GM19351 (cell line): ENCODE measurements around the gene FARP2.
"Not testable (repeated sequence)": the region's sequence is repeated elsewhere in the genome, so short reads cannot be mapped to it uniquely, and the experiment has no call there.

Experiments used
- ATAC-seq: cut with Tn5 transposase; IDR thresholded peaks from one replicate; pipeline ENCODE4 v1.9.1; 2021; ENCODE audit warnings: mild to moderate bottlenecking, moderate library complexity; ENCODE audit not compliant: unreplicated experiment

FARP2 gene

DNA sequence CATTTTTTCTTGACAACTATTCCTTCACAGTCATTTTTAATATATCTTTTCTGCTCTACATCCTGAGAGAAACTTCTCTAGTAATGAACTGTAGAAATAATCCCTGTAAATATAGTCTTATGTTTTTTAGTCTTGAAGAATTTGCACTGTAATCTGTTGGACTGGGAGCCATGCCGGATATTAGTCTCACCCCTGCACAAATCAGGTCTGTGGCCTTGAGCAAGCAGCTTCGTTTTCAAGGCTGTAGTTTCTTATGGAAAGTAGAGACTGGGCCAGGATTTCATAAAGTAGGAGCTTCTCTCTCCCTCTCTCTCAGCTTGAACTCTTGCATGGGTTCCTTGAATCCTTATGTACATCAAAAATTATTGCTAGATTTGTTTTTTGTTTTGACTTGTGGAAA lies 8.7 kb downstream of the FARP2 start:
- ATAC-seq = no peak

DNA sequence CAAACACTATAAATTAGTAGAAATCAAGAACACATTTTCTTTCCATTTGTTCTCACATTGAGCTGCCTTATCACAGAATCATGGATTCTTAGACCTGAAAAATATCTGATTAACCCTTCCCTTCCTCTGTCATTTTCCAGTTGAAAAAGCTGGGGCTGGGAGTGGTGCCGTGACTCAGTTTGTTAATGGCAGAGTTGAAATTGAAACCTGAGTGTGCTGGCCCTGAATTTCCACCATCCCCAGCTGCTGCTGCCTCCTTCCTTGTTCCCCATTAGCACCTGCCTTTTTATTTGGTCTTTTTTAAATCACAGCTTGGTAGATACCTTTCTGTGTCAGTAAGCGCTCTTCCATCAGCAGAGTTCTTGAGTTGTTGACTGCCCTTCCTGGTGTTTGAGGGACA lies 10.6 kb downstream of the FARP2 start:
- no peak for ATAC-seq

DNA sequence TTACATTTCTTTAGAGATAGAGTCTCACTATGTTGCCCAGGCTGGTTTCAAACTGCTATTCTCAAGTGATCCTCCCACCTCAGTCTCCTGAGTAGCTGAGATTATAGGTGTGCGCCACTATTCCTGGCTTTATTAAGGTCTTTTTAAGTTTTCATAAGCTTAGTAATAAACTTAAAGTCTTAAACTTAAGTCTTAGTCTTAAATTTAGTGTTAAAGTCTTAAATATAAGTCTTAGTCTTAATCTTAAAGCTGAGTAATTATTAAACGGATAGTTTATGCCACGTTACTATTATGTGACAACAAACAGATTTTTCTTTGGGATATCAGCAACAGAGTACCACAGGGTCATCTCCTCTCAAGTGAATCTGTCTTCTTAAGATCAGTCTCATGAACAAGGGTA lies 12.6 kb downstream of the FARP2 start:
- no peak for ATAC-seq

DNA sequence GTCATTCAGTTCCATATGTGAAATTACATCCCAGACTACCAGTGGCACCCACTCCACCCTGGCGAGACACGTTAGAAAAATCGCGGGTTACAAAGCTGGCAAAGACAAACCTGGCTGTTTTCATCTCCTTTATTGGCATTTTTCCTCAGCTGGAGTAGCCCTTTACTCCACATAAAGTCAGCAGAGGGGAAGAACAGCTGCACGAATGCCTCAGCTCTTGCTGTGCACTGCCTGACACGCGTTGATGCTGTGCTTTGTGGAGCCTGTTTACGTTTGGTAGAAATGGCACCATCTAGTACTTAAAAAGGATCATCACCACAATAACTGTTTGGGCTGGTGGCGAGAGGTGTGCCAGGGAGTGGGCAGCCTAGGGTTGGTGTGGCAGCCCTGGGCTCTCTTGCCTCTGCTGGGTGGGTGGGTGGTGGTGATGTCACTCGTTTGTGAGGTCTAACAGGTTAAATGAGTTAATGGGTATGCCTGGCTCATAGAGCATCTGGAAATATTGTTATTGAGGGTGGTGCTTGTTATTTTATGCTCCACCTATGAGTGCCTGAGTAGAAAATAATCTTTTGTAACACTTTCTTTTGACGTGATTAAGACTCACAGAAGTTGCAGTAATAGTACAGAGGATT lies 16.4 kb downstream of the FARP2 start:
- no peak for ATAC-seq

GRCh38 chr2:241373446-241373845 lies 17.4 kb downstream of the FARP2 start:
- ATAC-seq = no peak

DNA sequence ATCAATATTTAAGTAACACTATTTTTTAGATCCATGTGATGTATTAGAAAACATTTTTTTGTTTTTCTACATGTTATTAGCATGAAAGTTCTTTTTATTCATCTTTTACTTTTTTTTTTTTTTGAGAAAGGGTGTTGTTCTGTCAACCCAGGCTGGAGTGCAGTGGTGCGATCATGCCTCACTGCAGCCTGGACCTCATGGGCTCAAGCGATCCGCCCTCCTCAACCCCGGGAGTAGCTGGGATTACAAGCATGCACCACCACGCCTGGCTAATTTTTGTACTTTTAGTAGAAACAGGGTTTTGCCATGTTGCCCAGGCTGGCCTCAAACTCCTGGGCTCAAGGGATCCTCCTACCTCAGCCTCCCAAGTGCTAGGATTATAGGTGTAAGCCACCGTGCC lies 17.8 kb downstream of the FARP2 start:
- ATAC-seq = not testable (repeated sequence)

GRCh38 chr2:241375300-241375699 lies 19.2 kb downstream of the FARP2 start:
- ATAC-seq = no peak

DNA sequence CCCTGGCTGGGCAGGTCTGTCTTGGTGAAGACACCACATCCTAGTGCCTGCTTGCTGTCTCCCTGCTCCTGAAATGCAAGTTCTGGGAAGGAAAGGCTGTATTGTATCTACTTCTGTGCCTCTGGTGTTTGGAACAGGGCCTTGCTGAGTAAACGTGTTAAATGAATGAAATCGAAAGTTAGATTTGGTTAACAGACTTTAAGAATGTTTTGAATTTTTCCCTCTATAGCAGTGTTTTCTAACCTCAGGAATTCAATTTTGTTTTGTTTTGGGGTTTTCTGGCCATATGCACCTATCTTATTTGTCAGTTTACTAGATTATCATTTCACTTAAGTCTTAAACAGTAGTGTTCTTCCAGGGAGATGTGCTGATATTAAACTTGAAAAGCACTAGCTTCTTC lies 20.7 kb downstream of the FARP2 start:
- ATAC-seq = no peak

DNA sequence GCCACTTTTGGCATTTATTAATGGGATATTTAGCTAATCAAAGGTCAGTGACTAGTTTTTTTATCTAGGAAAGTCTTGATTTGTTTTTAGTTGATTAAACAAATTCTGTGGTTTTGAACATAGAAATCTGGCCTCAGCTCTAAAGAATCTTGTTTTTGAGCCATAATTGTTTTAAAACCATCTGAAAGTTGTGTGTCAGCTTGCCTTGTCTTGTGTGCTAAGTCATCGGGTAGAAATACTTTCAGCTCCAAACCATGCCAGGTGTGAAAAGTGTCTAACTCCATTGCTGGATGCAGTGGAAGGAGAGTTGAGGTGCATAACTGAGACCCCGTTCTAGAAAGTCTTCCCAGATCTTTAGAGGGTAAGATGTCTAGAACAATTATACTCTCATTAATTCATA lies 22.7 kb downstream of the FARP2 start:
- no peak for ATAC-seq

GRCh38 chr2:241379481-241380480 lies 23.7 kb downstream of the FARP2 start:
- ATAC-seq = no peak

DNA sequence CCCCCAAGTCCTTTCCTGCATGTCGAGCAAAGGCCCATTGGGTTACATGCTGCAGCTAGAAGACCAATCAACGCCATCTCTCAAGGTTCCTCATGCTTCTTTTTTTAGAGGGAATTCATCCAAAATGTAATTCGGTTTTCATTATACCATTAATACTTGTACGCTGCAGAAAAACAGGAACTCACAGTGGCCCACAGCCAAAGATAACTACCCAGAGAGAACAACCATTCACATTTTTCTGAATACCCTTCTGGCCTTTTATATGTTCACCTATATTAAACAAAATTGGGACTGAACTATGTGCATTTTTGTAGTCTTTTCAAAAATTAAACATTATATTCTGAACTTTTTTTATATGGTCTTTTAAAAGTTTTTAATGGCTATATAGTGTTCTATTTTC lies 25.8 kb downstream of the FARP2 start:
- ATAC-seq = no peak

GRCh38 chr2:241385450-241385849 lies 29.4 kb downstream of the FARP2 start:
- ATAC-seq = not testable (repeated sequence)

- ATAC-seq = no peak
These were observed 30.4 kb downstream of the FARP2 start for GRCh38 chr2:241386519-241386918.

- ATAC-seq = no peak
These were observed 33.6 kb downstream of the FARP2 start for GRCh38 chr2:241389697-241390096.

DNA sequence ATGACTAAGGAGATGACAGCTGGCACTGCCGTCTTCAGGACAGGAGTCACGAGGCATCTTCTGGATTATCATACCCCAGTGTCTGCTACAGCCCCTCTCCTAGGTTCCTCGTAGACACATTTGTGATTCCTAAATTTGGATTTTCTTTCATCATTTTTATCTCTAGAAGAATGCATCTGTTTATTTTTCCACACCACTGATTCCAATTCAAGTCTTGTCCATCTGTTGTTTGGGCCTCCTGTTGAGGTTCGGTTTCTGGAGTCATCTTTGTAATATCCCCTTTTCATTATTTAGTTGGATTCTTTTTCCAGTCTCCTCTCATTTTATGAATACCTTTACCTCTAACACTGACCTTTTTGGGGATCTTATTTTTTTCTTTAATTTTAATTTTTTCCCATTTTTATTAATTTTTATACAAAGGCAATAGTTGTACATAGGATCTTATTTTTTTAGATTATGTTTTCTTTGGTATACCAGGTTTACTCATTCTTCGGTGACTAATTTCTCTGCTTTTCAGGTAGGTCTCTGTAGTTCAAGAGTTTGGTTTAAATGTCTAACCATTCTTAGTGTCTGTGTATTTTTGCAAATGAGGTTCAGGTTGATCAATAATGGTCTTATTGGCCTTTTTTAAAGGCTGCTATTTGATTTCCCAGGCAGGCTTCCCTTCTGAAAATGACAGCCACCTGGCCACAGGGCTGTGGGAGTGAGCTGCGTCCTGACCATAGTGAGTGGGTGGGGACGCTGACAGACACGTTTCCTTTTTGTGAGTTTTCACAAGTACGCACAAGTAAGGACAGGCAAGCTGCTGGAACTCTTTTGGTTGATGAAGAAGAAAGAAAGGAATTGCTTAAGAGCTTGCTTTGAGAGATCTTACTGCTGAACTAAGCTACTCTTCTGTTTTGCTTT lies 34.5 kb downstream of the FARP2 start:
- peak; percentile 62 for ATAC-seq

DNA sequence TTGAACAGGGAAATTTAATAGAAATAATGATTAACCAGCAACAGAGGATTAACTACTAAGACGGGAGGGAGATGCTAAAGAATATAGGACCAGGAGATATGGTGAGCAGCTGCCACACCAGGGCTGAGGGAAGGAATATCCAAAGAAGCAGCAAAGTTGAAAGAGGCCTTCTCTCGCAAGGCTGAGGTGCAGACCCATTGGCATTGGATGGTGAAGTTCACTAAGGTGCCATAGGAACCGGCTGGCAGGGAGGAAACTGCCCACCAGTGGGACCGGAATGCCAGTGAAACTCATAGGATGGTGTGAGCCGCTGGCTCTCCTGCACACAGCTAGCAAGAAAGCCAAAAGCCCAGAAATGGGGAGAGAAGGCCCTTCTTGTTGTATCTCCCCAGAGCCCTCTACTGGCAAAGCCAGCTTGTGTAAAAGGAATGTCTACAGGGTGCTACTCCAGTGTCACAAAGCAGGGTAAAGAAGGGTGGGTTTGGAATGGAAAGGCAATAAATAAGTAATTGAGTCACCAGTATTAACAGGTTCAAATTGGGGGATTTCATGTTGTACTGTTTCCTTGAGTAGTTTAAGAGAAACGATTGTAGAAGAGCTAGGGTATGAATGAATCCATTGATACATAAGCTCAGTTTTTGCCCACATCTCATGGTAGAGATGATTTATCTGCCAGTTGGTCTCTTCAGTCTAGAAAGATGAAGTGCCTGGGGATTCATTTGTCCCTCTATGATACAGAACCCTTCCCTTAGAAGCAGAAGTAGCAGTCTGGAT lies 36.0 kb downstream of the FARP2 start:
- ATAC-seq = no peak

- not testable (repeated sequence) for ATAC-seq
These were observed 36.7 kb downstream of the FARP2 start for GRCh38 chr2:241392753-241393152.

- no peak for ATAC-seq
These were observed 37.6 kb downstream of the FARP2 start for GRCh38 chr2:241393524-241394196.

- not testable (repeated sequence) for ATAC-seq
These were observed 40.7 kb downstream of the FARP2 start for GRCh38 chr2:241396809-241397208.
